Hepatocyte (in vitro differentiated cells): ENCODE measurements around the gene KRTAP9-1. TPM values are rescaled to one million over a fixed set of nuclear protein-coding genes. Genes with fewer than 3 reads are reported as not detected.

Experiments used
- DNase-seq: peaks from one replicate; pipeline ENCODE4 v3.0.0-alpha.2; 2016; ENCODE audit warnings: low spot score
- H2AFZ ChIP-seq: fragments of 200-600 bp; sonication (generic); 2 replicates; pipeline ENCODE4 v1.6.0; 2016; ENCODE audit warnings: antibody characterized with exemption, mild to moderate bottlenecking
- H3K27ac ChIP-seq: fragments of 200-600 bp; sonication (generic); 2 replicates; pipeline ENCODE4 v1.5.1; 2016; ENCODE audit warnings: mild to moderate bottlenecking
- H3K27me3 ChIP-seq: fragments of 200-600 bp; sonication (generic); 2 replicates; pipeline ENCODE4 v1.6.1; 2016
- H3K36me3 ChIP-seq: fragments of 200-600 bp; sonication (generic); replicated peaks from 2 replicates; pipeline ENCODE4 v1.5.1; 2016; ENCODE audit warnings: low read depth; ENCODE audit not compliant: insufficient read depth
- H3K4me1 ChIP-seq: fragments of 200-600 bp; sonication (generic); 2 replicates; pipeline ENCODE4 v1.5.1; 2016; ENCODE audit warnings: mild to moderate bottlenecking, moderate library complexity; ENCODE audit not compliant: insufficient read depth
- H3K4me2 ChIP-seq: fragments of 200-600 bp; sonication (generic); 2 replicates; pipeline ENCODE4 v1.6.0; 2016
- H3K4me3 ChIP-seq: fragments of 200-600 bp; sonication (generic); 2 replicates; pipeline ENCODE4 v1.5.1; 2016; ENCODE audit warnings: mild to moderate bottlenecking
- H3K79me2 ChIP-seq: fragments of 200-600 bp; sonication (generic); 2 replicates; pipeline ENCODE4 v1.6.0; 2017; ENCODE audit warnings: mild to moderate bottlenecking
- H3K9me2 ChIP-seq: fragments of 200-600 bp; sonication (generic); replicated peaks from 2 replicates; pipeline ENCODE4 v1.6.0; 2017; ENCODE audit warnings: mild to moderate bottlenecking; ENCODE audit not compliant: insufficient read depth
- H3K9me3 ChIP-seq: fragments of 200-600 bp; sonication (generic); 2 replicates; pipeline ENCODE4 v1.5.1; 2016; ENCODE audit warnings: low read depth, mild to moderate bottlenecking
- H4K20me1 ChIP-seq: fragments of 200-600 bp; sonication (generic); 2 replicates; pipeline ENCODE4 v1.6.0; 2016; ENCODE audit warnings: mild to moderate bottlenecking; ENCODE audit not compliant: insufficient read depth, poor library complexity, severe bottlenecking
- EZH2 ChIP-seq: fragments of 200-600 bp; sonication (generic); IDR thresholded peaks from 2 replicates; pipeline ENCODE4 v1.6.1; 2016; ENCODE audit warnings: antibody characterized with exemption, mild to moderate bottlenecking, borderline replicate concordance
- EZH2phosphoT487 ChIP-seq: fragments of 200-600 bp; sonication (generic); IDR thresholded peaks from one replicate; pipeline ENCODE4 v1.6.1; 2018; ENCODE audit warnings: antibody characterized with exemption, mild to moderate bottlenecking, low read depth, moderate library complexity; ENCODE audit not compliant: unreplicated experiment, severe bottlenecking
- WGBS: methylation state at CpG from one replicate; pipeline ENCODE4 v1.1.6; 2016; ENCODE audit warnings: low lambda C conversion rate; ENCODE audit errors: missing lambda C conversion rate; 5-methylcytosine and 5-hydroxymethylcytosine counted together
- polyA plus RNA-seq: library from polyadenylated mRNA; unstranded; fragments of >200 nt; fragmentation: Nextera tagmentation; extraction: Ambion mirVana; gene quantifications from 2 replicates; pipeline ENCODE4 v1.2.1, GENCODE V29; 2016
- total RNA-seq: library from RNA; depleted of rRNA; stranded (reverse); fragments of >200 nt; gene quantifications from 2 replicates; pipeline ENCODE4 v1.2.3, GENCODE V29; 2014
- TF ChIP-seq, protein P1 (sequence below): fragments of 200-600 bp; sonication (generic); IDR thresholded peaks from 2 replicates; pipeline ENCODE4 v1.5.1; 2016; ENCODE audit warnings: antibody characterized with exemption, mild to moderate bottlenecking; ENCODE audit not compliant: poor library complexity

KRTAP9-1 gene
- total and polyA plus RNA-seq, 2 experiments from 2014 or later: not detected

DNA sequence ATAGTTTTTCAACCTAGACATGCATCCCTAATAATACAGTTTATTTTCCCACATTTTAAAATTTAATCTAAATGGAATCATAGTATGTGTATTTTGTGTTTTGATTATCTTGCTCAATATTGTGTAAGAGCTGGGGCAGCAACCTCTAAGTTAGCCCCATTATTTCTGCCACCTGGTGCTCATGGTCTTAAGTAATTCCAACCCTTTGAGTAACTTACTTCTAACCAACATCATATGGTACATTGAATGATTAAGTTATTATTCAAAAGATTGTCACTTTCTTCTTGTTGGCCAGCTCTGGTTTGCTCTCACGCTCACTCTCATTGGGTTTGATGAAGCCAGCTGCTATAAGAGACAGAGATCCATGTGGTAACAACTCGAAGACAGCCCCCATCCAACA lies 17.8 kb upstream of the KRTAP9-1 start:
- Histone ChIP-seq H3K9me3 (no peaks in the 10 kb centered on the region), H4K20me1 (no peaks in the 10 kb centered on the region), H3K4me2 (no peak overlapping the region), H3K79me2 (no peaks in the 10 kb centered on the region), H3K4me1 (no peaks in the 10 kb centered on the region), H3K9me2 (no peaks in the 10 kb centered on the region), H3K27ac (no peak overlapping the region), H3K27me3 (peaks cover 12% of the 10 kb centered on the region), H2AFZ (no peak overlapping the region), H3K4me3 (no peak overlapping the region), H3K36me3 (no peaks in the 10 kb centered on the region)
- 90% methylated on average over 2 of the region's 2 CpGs for WGBS
- TF ChIP-seq EZH2: no peak
- no peak for TF ChIP-seq EZH2phosphoT487
- TF ChIP-seq, protein P1, sequence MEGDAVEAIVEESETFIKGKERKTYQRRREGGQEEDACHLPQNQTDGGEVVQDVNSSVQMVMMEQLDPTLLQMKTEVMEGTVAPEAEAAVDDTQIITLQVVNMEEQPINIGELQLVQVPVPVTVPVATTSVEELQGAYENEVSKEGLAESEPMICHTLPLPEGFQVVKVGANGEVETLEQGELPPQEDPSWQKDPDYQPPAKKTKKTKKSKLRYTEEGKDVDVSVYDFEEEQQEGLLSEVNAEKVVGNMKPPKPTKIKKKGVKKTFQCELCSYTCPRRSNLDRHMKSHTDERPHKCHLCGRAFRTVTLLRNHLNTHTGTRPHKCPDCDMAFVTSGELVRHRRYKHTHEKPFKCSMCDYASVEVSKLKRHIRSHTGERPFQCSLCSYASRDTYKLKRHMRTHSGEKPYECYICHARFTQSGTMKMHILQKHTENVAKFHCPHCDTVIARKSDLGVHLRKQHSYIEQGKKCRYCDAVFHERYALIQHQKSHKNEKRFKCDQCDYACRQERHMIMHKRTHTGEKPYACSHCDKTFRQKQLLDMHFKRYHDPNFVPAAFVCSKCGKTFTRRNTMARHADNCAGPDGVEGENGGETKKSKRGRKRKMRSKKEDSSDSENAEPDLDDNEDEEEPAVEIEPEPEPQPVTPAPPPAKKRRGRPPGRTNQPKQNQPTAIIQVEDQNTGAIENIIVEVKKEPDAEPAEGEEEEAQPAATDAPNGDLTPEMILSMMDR: no peak
- DNase-seq: no peak

DNA sequence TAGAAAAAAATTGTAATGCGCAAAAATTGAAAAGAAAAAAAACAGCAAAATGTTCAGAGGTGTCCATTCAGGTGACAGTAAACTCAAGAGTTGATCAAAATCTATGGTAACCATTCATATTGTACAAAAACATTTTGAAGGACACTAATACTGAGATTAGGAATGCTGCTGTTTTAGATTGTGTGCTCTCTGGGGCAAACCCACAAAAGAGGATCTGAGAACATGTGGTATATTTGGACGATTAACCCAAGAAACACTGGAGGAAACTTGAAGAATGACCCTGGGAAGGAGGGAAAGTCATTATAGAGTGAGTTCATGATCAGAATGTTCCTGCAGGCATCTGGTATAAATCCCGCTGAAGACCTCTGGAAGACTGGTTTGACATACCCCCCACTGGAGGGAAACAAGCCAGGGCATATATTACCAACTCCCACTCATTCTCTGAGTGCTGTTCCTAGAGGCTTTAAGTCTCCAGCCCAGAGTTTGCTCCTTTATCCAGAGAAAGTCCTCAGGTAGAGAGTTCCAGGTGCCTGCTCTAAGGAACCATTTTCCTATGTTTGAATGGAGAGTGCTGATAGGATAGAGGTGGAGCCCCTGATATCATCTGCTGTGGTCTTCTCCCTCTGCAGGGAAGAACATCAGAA lies 12.8 kb upstream of the KRTAP9-1 start:
- H3K4me3 ChIP-seq: no peak overlapping the region
- DNase-seq: no peak
- no peaks in the 10 kb centered on the region for H3K9me2 ChIP-seq
- H3K79me2 ChIP-seq: no peaks in the 10 kb centered on the region
- H3K27me3 ChIP-seq: peaks cover 20% of the 10 kb centered on the region
- no peaks in the 10 kb centered on the region for H3K36me3 ChIP-seq
- no peak for TF ChIP-seq EZH2phosphoT487
- TF ChIP-seq EZH2: no peak
- TF ChIP-seq, protein P1: no peak
- H3K27ac ChIP-seq: no peak overlapping the region
- no peaks in the 10 kb centered on the region for H3K9me3 ChIP-seq
- H2AFZ ChIP-seq: no peak overlapping the region
- H4K20me1 ChIP-seq: no peaks in the 10 kb centered on the region
- no peak overlapping the region for H3K4me2 ChIP-seq
- WGBS: 90% methylated on average over 3 of the region's 3 CpGs
- H3K4me1 ChIP-seq: no peaks in the 10 kb centered on the region

DNA sequence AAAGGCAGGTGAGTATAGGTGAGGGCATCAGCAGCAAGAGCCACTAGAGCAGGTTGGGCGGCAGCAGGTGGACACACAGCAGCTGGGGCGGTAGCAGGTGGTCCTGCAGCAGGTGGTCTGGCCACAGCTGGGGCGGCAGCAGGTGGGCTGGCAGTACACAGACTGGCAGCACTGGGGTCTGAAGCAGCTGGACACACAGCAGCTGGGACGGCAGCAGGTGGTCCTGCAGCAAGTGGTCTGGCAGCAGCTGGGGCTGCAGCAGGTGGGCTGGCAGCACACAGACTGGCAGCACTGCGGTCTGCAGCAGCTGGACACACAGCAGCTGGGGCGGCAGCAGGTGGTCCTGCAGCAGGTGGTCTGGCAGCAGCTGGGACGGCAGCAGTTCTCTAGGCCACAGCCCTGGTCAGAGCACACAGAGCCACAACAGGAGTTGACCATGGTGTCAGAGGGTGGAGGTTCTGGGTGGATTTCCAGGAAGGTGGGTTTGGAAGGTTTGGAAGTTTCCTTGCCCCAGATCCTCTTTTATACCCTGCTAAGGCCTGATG lies 11.9 kb upstream of the KRTAP9-1 start, which contains the start of gene KRTAP4-2:
Gene KRTAP4-2 (minus strand): TSS at position 495 of the 545 bp plus-strand sequence. CDS start 57 bp downstream, at position 438.
- Histone ChIP-seq H3K9me3 (no peaks in the 10 kb centered on the region), H3K4me3 (no peak within 1 kb of the TSS), H3K4me2 (no peak within 1 kb of the TSS), H3K36me3 (no peaks in the 10 kb centered on the region), H3K4me1 (peaks cover under 1% of the 10 kb centered on the region), H4K20me1 (no peaks in the 10 kb centered on the region), H2AFZ (no peak within 1 kb of the TSS), H3K79me2 (no peaks in the 10 kb centered on the region), H3K9me2 (no peaks in the 10 kb centered on the region), H3K27ac (no peak within 1 kb of the TSS), H3K27me3 (peaks cover 20% of the 10 kb centered on the region)
- no peak for DNase-seq
- 98% methylated on average over 7 of the region's 7 CpGs for WGBS
- TF ChIP-seq EZH2phosphoT487: no peak
- TF ChIP-seq, protein P1: no peak
- TF ChIP-seq EZH2: no peak
